ENCODE data around the gene DNPH1. TPM values are rescaled to one million over a fixed set of nuclear protein-coding genes. Genes with fewer than 3 reads are reported as not detected.

DNPH1 gene
- total RNA-seq, 1 donor: 46.2 TPM

- no peak for TF ChIP-seq CTCF (IDR thresholded peaks at IDR 0.05; ENCODE audit: insufficient read depth, low read length)
- no peak overlapping the region for H3K4me3 ChIP-seq (ENCODE audit: low read depth, low read length)
- no peak for DNase-seq (ENCODE audit: low read depth)
Observed at GRCh38 chr6:43253401-43253800, 24.1 kb upstream of the DNPH1 start.

- no peak for DNase-seq (ENCODE audit: low read depth)
- TF ChIP-seq CTCF (IDR thresholded peaks at IDR 0.05; ENCODE audit: insufficient read depth, low read length): no peak
- no peak overlapping the region for H3K4me3 ChIP-seq (ENCODE audit: low read depth, low read length)
Observed at GRCh38 chr6:43250992-43251373, 21.7 kb upstream of the DNPH1 start.

GRCh38 chr6:43248791-43249190 is 19.5 kb upstream of the DNPH1 start:
- no peak for TF ChIP-seq CTCF (IDR thresholded peaks at IDR 0.05; ENCODE audit: insufficient read depth, low read length)
- no peak overlapping the region for H3K4me3 ChIP-seq (ENCODE audit: low read depth, low read length)
- DNase-seq (ENCODE audit: low read depth): no peak

- no peak for TF ChIP-seq CTCF (IDR thresholded peaks at IDR 0.05; ENCODE audit: insufficient read depth, low read length)
- no peak for DNase-seq (ENCODE audit: low read depth)
- no peak overlapping the region for H3K4me3 ChIP-seq (ENCODE audit: low read depth, low read length)
Observed at GRCh38 chr6:43248101-43248500, 18.8 kb upstream of the DNPH1 start.

GRCh38 chr6:43247114-43247999 is 18.1 kb upstream of the DNPH1 start:
- H3K4me3 ChIP-seq (ENCODE audit: low read depth, low read length): peak overlapping the region; percentile 58
- DNase-seq (ENCODE audit: low read depth): peak; percentile 25
- TF ChIP-seq CTCF (IDR thresholded peaks at IDR 0.05; ENCODE audit: insufficient read depth, low read length): no peak

- DNase-seq (ENCODE audit: low read depth): no peak
- peak overlapping the region; percentile 58 for H3K4me3 ChIP-seq (ENCODE audit: low read depth, low read length)
Observed at GRCh38 chr6:43246301-43247113, 17.2 kb upstream of the DNPH1 start.

More at GRCh38 chr6:43246301-43247113, 17.2 kb upstream of the DNPH1 start:
- no peak for TF ChIP-seq CTCF (IDR thresholded peaks at IDR 0.05; ENCODE audit: insufficient read depth, low read length)
